ENCODE results near the gene EXOC3. TPM values are rescaled to one million over a fixed set of nuclear protein-coding genes. Genes with fewer than 3 reads are reported as not detected.
A peak's percentile ranks its signal among the peaks of the same experiment; 100 is the strongest.

Gene EXOC3
- total RNA-seq, 1 experiment from 2014 or later = 52.4 TPM

DNA sequence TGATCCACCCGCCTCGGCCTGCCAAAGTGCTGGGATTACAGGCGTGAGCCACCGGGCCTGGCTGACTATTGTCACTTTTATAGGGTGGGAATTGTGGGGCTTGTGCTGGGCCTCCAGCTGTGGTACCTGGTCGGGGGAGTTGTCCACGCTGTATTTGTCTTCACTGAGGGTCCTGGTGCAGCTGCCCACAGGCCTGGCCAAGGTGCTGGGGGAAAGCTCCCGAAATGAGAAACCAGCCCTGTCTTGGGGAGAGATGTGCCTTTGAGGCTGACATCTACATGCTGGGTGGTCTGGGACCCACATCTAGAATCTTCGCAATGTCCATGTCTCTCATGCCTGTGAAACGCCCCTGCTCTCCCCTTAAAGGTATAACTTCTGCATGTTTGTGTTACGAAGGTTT is 2.6 kb downstream of the EXOC3 start (continued):
- TF ChIP-seq, protein P1, sequence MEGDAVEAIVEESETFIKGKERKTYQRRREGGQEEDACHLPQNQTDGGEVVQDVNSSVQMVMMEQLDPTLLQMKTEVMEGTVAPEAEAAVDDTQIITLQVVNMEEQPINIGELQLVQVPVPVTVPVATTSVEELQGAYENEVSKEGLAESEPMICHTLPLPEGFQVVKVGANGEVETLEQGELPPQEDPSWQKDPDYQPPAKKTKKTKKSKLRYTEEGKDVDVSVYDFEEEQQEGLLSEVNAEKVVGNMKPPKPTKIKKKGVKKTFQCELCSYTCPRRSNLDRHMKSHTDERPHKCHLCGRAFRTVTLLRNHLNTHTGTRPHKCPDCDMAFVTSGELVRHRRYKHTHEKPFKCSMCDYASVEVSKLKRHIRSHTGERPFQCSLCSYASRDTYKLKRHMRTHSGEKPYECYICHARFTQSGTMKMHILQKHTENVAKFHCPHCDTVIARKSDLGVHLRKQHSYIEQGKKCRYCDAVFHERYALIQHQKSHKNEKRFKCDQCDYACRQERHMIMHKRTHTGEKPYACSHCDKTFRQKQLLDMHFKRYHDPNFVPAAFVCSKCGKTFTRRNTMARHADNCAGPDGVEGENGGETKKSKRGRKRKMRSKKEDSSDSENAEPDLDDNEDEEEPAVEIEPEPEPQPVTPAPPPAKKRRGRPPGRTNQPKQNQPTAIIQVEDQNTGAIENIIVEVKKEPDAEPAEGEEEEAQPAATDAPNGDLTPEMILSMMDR (IDR thresholded peaks at IDR 0.05 in 2 of 3, conservative IDR thresholded peaks at IDR 0.05 in 1 of 3; ENCODE audit: borderline replicate concordance in 1 of 3, insufficient read depth in 1 of 3, low read depth in 2 of 3, low read length in 2 of 3) = no peak
- TF ChIP-seq JUND (IDR thresholded peaks at IDR 0.05) = no peak

DNA sequence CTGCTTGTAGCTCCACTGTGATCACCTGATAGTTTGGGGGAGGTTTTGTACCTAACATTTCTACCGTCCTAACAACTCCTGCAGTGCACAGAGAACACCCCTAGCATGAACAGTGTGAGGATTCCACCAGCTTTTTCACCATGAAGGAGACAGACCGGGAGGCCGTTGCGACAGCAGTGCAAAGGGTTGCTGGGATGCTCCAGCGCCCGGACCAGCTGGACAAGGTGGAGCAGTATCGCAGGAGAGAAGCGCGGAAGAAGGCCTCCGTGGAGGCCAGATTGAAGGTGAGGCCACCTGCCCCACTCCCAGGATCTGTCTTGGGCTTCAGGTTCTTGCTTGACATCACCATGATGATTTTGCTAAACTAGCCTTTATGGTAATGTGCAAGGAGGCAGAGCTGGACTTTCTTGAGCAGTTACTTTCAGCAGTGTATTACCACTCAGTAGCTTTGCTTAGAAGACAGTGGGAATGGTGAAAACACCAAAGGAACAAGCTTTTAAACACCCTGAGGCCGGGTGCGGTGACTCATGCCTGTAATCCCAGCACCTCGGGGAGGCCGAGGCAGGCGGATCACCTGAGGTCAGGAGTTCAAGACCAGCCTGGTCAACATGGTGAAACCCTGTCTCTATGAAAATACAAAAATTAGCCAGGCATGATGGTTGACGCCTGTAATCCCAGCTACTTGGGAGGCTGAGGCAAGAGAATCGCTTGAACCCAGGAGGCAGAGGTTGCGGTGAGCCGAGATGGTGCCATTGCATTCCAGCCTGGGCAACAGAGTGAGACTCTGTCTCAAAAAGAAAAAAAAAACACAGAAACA is 3.3 kb downstream of the EXOC3 start:
- Histone ChIP-seq H3K9me3 (ENCODE audit: control insufficient read depth in 1 of 2, insufficient read depth in 1 of 2, low read depth in 1 of 2, low read length in 2 of 2) (no peaks in the 10 kb centered on the region), H3K27ac (ENCODE audit: low read depth, low read length) (0 out of 2 replicates have a peak overlapping the region, but pooled peaks have one; percentile 5), H3K79me2 (ENCODE audit: insufficient read depth, low read length) (peaks cover 56% of the 10 kb centered on the region), H3K4me2 (ENCODE audit: low read length) (peak overlapping the region; percentile 9; the same call in 1 of the 2 replicates), H2AFZ (ENCODE audit: low read depth, low read length, poor library complexity, severe bottlenecking) (no peak overlapping the region), H3K9ac (ENCODE audit: low read length) (no peak overlapping the region), H3K36me3 (ENCODE audit: control insufficient read depth in 1 of 2, insufficient read depth in 2 of 2, low read length in 2 of 2) (peaks cover 20 to 30% of the 10 kb centered on the region in 2 experiments; a peak in 3 of 4 replicates), H3K27me3 (ENCODE audit: insufficient read depth, low read length) (no peaks in the 10 kb centered on the region), H3K4me3 (replicated peaks in 1 of 2; ENCODE audit: low read depth in 1 of 2, low read length in 2 of 2) (no peak overlapping the region), H4K20me1 (ENCODE audit: insufficient read depth) (0 out of 2 replicates have a peak, but pooled peaks cover 3% of the 10 kb centered on the region), H3K9me2 (ENCODE audit: insufficient read depth) (no peaks in the 10 kb centered on the region), H3K4me1 (ENCODE audit: control insufficient read depth in 1 of 2, insufficient read depth in 2 of 2, low read length in 2 of 2) (peaks cover 12 to 30% of the 10 kb centered on the region in 2 experiments)
- no TSS peak for BruUV-seq (replicated peaks)
- CTCF ChIA-PET = interaction anchor here (0.8 to 2.0 kb wide), 15 partner anchors 9 to 1148 kb away, joined by 3 to 12 read pairs (median 4); partner anchors contain the start of gene PDCD6
- no peak for TF ChIP-seq CBX3 (IDR thresholded peaks at IDR 0.05; ENCODE audit: low read depth)
- TF ChIP-seq SP1 (IDR thresholded peaks at IDR 0.05; ENCODE audit: low read depth) = no peak
- TF ChIP-seq, protein P2, sequence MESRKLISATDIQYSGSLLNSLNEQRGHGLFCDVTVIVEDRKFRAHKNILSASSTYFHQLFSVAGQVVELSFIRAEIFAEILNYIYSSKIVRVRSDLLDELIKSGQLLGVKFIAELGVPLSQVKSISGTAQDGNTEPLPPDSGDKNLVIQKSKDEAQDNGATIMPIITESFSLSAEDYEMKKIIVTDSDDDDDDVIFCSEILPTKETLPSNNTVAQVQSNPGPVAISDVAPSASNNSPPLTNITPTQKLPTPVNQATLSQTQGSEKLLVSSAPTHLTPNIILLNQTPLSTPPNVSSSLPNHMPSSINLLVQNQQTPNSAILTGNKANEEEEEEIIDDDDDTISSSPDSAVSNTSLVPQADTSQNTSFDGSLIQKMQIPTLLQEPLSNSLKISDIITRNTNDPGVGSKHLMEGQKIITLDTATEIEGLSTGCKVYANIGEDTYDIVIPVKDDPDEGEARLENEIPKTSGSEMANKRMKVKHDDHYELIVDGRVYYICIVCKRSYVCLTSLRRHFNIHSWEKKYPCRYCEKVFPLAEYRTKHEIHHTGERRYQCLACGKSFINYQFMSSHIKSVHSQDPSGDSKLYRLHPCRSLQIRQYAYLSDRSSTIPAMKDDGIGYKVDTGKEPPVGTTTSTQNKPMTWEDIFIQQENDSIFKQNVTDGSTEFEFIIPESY (IDR thresholded peaks at IDR 0.05; ENCODE audit: extremely low read depth, insufficient replicate concordance, low read length) = no peak
- no peak for TF ChIP-seq SRF (IDR thresholded peaks at IDR 0.05; ENCODE audit: low read depth)
- TF ChIP-seq ZNF274 (IDR thresholded peaks at IDR 0.05; ENCODE audit: low read depth, low read length) = no peak
- TF ChIP-seq CEBPB (IDR thresholded peaks at IDR 0.05; ENCODE audit: low read depth) = no peak
- no peak for TF ChIP-seq RAD21 (IDR thresholded peaks at IDR 0.05; ENCODE audit: low read depth)
- TF ChIP-seq ZFX (IDR thresholded peaks at IDR 0.05) = no peak
- TF ChIP-seq, protein P3, sequence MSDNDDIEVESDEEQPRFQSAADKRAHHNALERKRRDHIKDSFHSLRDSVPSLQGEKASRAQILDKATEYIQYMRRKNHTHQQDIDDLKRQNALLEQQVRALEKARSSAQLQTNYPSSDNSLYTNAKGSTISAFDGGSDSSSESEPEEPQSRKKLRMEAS (IDR thresholded peaks at IDR 0.05) = no peak
- TF ChIP-seq POLR2AphosphoS5 (IDR thresholded peaks at IDR 0.05; ENCODE audit: low read depth, low read length) = no peak
- RAD21 ChIA-PET (ENCODE audit: low non-redundant PET in 1 of 2, low total read pairs in 2 of 2, uncharacterized antibody in 2 of 2, unreplicated experiment in 2 of 2) = interaction anchor here (1.0 to 1.5 kb wide), 2 partner anchors 129 kb away, joined by 3 to 8 read pairs; no protein-coding TSS in a partner anchor
- DNase-seq (ENCODE audit: low read depth, low spot score) (no peak), ATAC-seq (no peak)
- intact Hi-C loops (cut with micrococcal nuclease) = loop anchor here (10.0 kb wide), 2 partner anchors 459 to 719 kb away; no protein-coding TSS in a partner anchor
- POLR2A ChIA-PET = no interaction called here
